ENCODE measurements around the gene EEIG2. TPM values are rescaled to one million over a fixed set of nuclear protein-coding genes. Genes with fewer than 3 reads are reported as not detected.

EEIG2 gene
- total and polyA plus RNA-seq, 2 donors (not counting 1 experiment from before 2014, with no cell fraction given): 4.4 to 13.6 TPM

DNA sequence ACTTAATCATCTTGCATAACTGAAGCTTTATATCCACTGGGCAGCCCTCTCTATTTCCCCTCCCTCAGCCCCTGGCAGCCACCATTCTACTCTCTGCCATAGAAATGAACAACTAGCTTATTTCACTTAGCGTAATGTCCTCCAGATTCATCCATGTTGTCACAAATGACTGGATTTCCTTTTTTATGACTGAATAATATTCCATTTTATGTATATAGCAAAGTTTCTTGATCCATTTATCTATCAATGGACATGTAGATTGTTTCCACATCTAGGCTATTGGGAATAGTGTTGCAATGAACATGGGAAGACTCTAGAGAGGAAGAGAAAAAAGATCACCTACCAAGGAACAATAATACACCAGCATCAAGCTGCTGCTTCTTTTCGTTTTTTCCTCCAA, 32.1 kb upstream of the EEIG2 start:
- Mint-ChIP-seq H3K4me1 (no peaks in the 10 kb centered on the region), H3K9me3 (ENCODE audit: insufficient read depth) (peaks cover 6% of the 10 kb centered on the region), H3K27ac (no peak overlapping the region), H3K4me3 (no peak overlapping the region), H3K27me3 (peaks cover 15% of the 10 kb centered on the region)
- Histone ChIP-seq H3K4me2 (replicated peaks; ENCODE audit: low read depth, low read length, poor library complexity, severe bottlenecking) (no peak overlapping the region), H4K20me1 (ENCODE audit: control insufficient read depth, insufficient read depth, low read length, poor library complexity, severe bottlenecking) (no peaks in the 10 kb centered on the region), H3K9me3 (ENCODE audit: control extremely low read depth in 1 of 3, control insufficient read depth in 2 of 3, insufficient read depth in 1 of 3, low read length in 2 of 3) (peaks cover 1 to 7% (median 4%) of the 10 kb centered on the region in 3 donors), H3K4me3 (ENCODE audit: control extremely low read depth in 1 of 5, extremely low read depth in 1 of 5, insufficient read depth in 1 of 5, low read depth in 2 of 5, low read length in 4 of 5) (no peak overlapping the region), H3K4me1 (ENCODE audit: control insufficient read depth in 2 of 2, insufficient read depth in 2 of 2, low read length in 2 of 2) (no peaks in the 10 kb centered on the region), H3K27ac (ENCODE audit: low read length in 2 of 2) (no peak overlapping the region), H3K27me3 (replicated peaks in 1 of 4; ENCODE audit: control extremely low read depth in 1 of 4, control insufficient read depth in 3 of 4, insufficient read depth in 4 of 4, low read length in 3 of 4) (no peaks in the 10 kb centered on the region), H2AFZ (ENCODE audit: insufficient read depth, low read depth, low read length, poor library complexity, severe bottlenecking) (no peak overlapping the region), H3K9ac (ENCODE audit: low read length) (no peak overlapping the region), H3K36me3 (replicated peaks in 1 of 2; ENCODE audit: control extremely low read depth in 1 of 2, control insufficient read depth in 1 of 2, extremely low read depth in 1 of 2, insufficient read depth in 2 of 2, low read length in 1 of 2) (no peaks in the 10 kb centered on the region), H3K79me2 (ENCODE audit: control insufficient read depth, insufficient read depth, low read length) (no peaks in the 10 kb centered on the region)
- ChIA-PET POLR2A (no interaction called here), CTCF (no interaction called here)
- intact Hi-C loops (cut with micrococcal nuclease): no loop called here
- DNase-seq (no peak), ATAC-seq (ENCODE audit: low read depth) (no peak)
- TF ChIP-seq, protein P1, sequence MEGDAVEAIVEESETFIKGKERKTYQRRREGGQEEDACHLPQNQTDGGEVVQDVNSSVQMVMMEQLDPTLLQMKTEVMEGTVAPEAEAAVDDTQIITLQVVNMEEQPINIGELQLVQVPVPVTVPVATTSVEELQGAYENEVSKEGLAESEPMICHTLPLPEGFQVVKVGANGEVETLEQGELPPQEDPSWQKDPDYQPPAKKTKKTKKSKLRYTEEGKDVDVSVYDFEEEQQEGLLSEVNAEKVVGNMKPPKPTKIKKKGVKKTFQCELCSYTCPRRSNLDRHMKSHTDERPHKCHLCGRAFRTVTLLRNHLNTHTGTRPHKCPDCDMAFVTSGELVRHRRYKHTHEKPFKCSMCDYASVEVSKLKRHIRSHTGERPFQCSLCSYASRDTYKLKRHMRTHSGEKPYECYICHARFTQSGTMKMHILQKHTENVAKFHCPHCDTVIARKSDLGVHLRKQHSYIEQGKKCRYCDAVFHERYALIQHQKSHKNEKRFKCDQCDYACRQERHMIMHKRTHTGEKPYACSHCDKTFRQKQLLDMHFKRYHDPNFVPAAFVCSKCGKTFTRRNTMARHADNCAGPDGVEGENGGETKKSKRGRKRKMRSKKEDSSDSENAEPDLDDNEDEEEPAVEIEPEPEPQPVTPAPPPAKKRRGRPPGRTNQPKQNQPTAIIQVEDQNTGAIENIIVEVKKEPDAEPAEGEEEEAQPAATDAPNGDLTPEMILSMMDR (IDR thresholded peaks at IDR 0.05): no peak
- TF ChIP-seq EZH2 (IDR thresholded peaks at IDR 0.05; ENCODE audit: borderline replicate concordance, insufficient read depth, low read depth, low read length, poor library complexity, severe bottlenecking): no peak
- WGBS (ENCODE audit: insufficient coverage): no CpG with 5 or more reads among the region's 2 CpGs

- intact Hi-C loops (cut with micrococcal nuclease): no loop called here
- Mint-ChIP-seq H3K4me3 (no peak overlapping the region), H3K4me1 (no peaks in the 10 kb centered on the region), H3K27ac (no peak overlapping the region), H3K9me3 (ENCODE audit: insufficient read depth) (peaks cover 3% of the 10 kb centered on the region), H3K27me3 (peaks cover 9% of the 10 kb centered on the region)
- Histone ChIP-seq H3K27ac (ENCODE audit: low read length in 2 of 2) (no peak overlapping the region), H3K79me2 (ENCODE audit: control insufficient read depth, insufficient read depth, low read length) (no peaks in the 10 kb centered on the region), H4K20me1 (ENCODE audit: control insufficient read depth, insufficient read depth, low read length, poor library complexity, severe bottlenecking) (no peaks in the 10 kb centered on the region), H3K36me3 (replicated peaks in 1 of 2; ENCODE audit: control extremely low read depth in 1 of 2, control insufficient read depth in 1 of 2, extremely low read depth in 1 of 2, insufficient read depth in 2 of 2, low read length in 1 of 2) (no peaks in the 10 kb centered on the region), H3K27me3 (replicated peaks in 1 of 4; ENCODE audit: control extremely low read depth in 1 of 4, control insufficient read depth in 3 of 4, insufficient read depth in 4 of 4, low read length in 3 of 4) (no peaks in the 10 kb centered on the region), H3K4me3 (ENCODE audit: control extremely low read depth in 1 of 5, extremely low read depth in 1 of 5, insufficient read depth in 1 of 5, low read depth in 2 of 5, low read length in 4 of 5) (no peak overlapping the region), H3K9ac (ENCODE audit: low read length) (no peak overlapping the region), H3K9me3 (ENCODE audit: control extremely low read depth in 1 of 3, control insufficient read depth in 2 of 3, insufficient read depth in 1 of 3, low read length in 2 of 3) (no peaks in the 10 kb centered on the region), H3K4me1 (ENCODE audit: control insufficient read depth in 2 of 2, insufficient read depth in 2 of 2, low read length in 2 of 2) (no peaks in the 10 kb centered on the region), H2AFZ (ENCODE audit: insufficient read depth, low read depth, low read length, poor library complexity, severe bottlenecking) (no peak overlapping the region), H3K4me2 (replicated peaks; ENCODE audit: low read depth, low read length, poor library complexity, severe bottlenecking) (no peak overlapping the region)
- ChIA-PET CTCF (no interaction called here), POLR2A (no interaction called here)
- DNase-seq: no peak
- WGBS (ENCODE audit: insufficient coverage): no CpG with 5 or more reads among the region's 4 CpGs
- ATAC-seq (ENCODE audit: low read depth): no peak
- no peak for TF ChIP-seq EZH2 (IDR thresholded peaks at IDR 0.05; ENCODE audit: borderline replicate concordance, insufficient read depth, low read depth, low read length, poor library complexity, severe bottlenecking)
- TF ChIP-seq, protein P1 (IDR thresholded peaks at IDR 0.05): no peak
These were observed 28.5 kb upstream of the EEIG2 start for GRCh38 chr1:108531444-108531843.
